NCI-H524 (cell line): ENCODE measurements around the gene COMMD1.
"Not testable (repeated sequence)": the region's sequence is repeated elsewhere in the genome, so short reads cannot be mapped to it uniquely, and the experiment has no call there.

Experiments used
- DNase-seq, 2 experiments: peaks; one replicate each; lab custom pipeline; 2025; lab: John Stamatoyannopoulos, UW

COMMD1 gene

DNA sequence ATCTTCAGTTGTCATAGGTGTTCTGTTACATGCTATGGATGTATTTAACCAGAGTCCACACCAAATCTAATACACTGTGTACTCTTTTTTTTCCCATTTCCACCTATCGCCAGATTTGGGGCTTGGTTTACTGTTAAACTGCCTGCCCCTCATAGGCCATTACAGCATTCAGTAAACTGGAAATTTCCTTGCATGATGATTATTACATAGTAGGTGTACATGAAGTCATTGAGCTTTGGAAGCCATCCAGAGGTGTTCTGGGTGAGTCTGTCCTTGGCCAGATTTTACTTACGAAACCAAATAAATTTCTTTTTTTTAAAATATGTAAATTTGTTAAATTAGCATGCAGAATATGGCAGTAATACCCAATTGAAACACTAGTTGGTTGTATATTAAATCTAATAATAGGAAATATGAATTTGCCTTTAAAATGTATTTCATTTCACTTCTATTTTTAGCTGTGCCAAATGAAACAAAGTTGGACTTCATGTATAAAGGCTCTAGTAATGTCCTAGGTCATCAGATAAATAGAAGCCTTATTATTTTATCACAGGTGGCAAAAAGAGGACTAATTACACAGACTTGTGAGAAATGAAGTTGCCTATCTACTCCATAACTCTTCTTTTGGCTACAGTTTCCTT lies 60.7 kb downstream of the COMMD1 start:
- no peak for DNase-seq

DNA sequence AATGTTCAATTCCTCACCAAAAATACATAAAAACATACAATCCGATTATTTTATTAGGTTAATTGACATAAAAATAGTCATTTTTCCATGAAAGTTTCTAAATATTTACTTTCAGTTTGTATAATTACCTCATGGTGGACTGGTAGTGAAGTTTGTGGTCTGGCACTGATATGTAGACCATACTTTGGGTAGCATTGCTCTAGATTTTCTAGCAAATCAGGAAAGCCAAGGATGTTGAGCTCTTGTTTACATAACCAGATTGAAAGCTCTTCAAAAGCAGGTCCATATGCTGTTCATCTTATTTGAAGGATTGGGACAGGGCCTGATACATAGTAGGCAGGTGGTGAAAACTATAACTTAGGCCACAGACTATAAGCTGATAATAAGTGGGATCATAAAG lies 61.8 kb downstream of the COMMD1 start:
- DNase-seq, result peak; percentile 83 to 94

DNA sequence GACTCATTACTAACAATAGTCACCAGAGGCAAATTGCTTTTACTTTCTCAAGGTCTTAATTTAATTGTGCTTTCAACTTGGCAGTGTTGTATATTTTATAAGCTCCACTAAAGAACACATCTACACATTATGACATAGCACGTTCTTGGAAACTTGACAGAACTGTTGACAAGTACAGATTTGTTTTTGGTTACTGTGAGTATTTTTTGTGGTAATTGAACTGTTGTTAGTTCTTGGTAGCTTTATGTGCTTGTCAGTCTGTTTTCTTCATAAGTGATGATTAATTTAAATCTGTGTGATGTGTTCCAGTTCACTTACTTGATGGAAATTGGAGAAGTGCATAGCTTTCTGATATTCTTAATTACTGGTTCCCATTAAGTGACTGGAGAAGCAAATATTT lies 63.9 kb downstream of the COMMD1 start:
- DNase-seq, result no peak

DNA sequence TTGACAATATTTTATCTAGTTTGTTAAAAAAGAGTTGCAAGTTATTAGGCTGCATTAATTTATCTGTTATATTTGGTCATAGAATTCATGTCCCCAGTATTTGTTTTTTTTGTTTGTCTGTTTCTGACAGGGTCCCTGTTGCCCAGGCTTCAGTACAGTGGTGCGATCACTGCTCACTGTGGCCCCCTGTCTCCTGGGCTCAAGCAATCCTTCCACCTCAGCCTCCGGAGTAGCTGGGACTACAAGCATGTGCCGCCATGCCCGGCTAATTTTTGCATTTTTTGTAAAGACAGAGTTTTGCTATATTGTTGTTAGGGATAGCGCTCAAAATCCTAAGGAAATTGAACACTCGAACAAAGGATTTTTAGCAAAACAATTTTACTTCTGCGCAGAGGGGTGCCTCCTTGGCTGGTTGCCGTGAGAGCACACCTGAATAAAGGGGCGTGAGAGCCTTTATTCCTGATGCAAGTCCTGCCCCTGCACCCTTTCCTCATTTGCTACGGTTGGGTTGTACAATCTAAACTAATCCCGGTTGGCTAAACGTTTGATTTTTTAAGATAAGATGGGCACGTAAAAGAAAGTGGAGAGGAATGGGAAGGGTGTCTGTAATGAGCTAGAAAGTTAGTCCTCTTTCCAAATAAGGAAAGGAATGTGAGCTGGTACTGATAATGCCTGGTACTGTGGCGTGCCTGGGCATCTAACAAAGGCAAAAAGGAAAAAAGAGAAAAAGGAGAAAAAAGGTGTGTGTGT lies 65.5 kb downstream of the COMMD1 start:
- no peak for DNase-seq

DNA sequence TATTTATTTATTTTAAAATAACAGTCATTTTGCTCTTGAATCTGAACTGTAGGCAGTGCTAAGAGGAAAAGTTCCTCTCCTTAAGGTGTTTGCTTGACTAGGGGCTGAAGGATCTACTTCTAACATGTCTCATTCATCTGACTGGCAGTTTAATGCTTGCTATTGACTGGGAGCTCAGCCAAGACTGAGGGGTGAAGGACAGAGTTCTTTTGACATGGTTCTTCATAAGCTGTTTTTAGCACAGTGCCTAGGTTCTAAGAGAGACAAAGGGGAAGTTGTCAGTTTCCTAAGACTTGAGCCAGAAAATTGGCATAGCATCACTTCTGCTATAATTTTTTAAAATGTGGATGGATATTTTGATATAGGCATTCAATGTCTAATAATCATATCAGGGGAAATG lies 73.0 kb downstream of the COMMD1 start:
- DNase-seq, result no peak

DNA sequence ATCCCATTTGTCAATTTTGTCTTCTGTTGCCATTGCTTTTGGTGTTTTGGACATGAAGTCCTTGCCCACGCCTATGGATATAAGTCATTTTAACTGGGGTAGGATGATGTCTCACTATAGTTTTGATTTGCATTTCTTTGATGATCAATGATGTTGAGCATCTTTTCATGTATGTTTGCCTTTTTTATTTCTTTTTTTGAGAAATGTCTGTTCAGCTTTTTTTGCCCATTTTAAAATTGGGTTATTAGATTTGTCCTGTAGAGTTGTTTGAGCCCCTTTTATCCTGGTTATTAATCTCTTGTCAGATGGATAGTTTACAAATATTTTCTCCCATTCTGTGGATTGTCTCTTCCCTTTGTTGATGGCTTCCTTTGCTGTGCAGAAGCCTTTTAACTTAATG lies 75.3 kb downstream of the COMMD1 start:
- DNase-seq, result no peak

DNA sequence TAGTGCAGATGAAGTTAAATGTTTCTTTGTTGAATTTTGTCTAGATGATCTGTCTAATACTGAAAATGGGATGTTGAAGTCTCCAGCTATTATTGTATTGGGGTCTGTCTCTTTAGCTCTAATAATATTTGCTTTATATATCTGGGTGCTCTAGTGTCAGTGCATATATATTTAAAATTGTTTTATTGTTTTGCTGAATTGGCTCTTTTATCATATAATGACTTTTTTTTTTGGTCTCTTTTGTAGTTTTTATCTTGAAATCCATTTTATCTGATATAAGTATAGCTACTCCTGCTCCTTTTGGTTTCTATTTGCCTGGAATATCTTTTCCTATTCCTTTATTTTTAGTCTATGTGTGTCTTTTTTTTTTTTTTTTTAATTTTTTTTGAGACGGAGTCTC lies 79.2 kb downstream of the COMMD1 start:
- DNase-seq, result no peak

DNA sequence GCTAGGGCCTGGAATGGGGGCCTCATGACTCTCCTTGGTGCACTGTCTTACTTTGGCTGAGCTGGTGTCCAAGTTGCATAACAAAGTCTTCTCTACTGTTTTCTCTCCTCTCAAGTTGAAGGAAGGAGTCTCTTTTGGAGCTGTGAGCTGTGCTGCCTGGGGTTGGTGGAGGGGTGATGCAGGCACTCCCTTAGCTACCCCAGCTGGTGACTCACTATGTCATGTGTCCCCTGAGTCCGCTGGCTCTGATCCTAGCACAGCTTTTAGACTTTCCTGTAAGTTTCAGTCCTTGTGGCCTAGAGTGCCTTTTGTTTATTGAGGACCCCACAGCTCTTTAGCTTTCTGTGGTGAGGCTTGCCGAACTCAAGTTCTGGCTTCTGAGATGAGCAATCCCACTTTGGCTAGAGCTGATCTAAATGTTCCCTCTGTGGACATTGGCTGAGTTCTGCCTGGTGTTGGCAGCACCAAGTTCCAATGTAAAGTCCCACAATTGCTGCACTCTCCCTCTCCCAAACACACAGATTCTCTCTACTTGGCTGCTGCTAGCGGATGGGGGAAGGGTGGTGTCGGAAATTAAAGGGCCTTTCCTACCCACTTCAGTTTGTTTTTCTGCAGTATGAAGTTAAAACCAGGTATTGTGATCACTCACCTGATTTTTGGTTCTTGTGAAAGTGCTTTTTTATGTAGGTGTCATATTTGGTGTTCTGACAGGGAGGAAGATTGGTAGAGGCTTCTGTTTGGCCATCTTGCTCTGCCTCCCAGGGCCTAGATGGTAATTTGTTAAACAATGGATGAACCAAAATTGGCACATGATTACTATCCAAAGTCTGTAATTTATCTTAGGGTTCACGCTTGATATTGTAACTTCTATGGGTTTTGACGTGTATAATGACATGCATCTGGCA lies 83.2 kb downstream of the COMMD1 start:
- no peak for DNase-seq

DNA sequence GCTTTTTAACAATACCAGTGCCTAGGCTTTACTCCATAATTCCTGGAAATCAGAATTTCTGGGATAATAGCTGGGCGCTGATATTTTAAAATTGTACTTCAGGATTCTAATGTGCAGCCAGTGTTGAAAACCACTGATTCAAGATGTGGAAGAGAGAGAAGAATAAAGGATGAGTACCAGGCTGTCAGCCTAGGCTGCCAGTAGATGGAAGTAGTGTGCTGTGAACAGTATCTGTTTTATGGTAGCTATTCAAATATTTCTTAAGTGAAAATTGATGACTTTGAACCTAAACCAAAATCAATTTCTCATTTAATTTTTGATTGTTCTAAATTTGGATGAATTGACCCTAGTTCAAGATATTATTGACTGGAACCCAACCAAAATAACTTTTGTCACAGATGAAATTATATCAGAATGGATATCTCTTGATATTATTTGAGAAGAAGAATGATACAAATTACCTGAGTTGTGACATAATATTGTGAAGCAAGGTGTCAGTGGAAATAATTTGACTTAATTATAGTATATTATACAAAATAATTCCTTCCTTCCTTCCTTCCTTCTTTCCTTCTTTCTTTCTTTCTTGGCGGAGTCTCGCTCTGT lies 88.0 kb downstream of the COMMD1 start:
- peak; percentile 0 to 52 for DNase-seq

DNA sequence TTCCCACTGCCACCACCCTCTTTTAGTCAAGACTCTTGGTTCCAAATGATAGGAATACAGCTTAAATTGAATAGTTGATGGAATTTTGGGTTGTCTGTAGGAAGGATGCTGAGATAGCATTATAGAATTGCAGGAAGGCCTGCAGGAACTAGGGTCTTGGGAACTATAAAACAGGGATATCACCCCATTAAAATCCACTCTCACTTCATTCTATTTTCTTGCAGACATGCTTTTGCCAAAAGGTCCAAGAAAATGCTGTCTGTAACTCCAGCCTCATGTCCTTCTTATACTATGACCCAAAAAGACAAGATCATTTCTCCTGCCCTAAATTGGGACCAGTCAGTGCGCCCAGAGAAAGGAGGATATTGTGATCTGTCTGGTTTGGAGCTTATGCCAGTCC lies 89.1 kb downstream of the COMMD1 start:
- DNase-seq, result no peak

DNA sequence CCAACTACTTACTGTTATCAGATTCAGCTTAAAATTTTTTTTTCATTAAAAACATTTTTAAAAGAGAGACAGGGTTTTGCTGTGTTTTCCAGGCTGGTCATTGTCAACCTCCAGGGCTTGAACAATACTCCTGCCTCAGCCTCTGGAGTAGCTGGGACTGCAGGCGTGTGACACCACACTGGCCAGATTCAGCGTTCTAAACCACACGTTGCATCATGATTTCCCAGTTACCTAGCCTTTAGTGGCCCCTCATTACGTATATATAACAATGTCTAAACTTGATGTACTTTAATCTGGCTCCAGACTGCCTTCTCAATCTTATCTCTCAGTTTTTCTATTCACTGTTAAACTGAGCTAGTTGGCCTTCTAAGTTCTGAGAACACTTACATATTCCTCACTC lies 89.6 kb downstream of the COMMD1 start:
- DNase-seq, result no peak

DNA sequence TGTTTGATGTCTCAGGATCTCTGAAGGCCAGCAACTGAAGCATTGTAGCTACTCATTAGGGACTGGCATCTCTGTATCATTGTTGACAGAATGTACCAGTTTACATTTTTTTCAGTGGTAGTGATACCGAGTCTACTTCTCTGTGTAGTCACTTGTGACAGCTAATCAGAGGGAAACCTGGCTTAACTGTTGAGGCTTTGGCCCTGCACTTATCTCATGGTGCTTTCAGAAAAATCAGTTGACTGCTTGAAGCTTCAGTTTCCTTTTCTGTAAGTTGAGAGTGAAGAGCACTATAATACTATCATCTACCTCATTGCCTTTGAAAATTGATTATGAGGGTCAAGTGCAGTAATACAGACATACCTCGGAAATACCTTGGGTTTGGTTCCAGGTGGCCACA lies 90.0 kb downstream of the COMMD1 start:
- no peak for DNase-seq

DNA sequence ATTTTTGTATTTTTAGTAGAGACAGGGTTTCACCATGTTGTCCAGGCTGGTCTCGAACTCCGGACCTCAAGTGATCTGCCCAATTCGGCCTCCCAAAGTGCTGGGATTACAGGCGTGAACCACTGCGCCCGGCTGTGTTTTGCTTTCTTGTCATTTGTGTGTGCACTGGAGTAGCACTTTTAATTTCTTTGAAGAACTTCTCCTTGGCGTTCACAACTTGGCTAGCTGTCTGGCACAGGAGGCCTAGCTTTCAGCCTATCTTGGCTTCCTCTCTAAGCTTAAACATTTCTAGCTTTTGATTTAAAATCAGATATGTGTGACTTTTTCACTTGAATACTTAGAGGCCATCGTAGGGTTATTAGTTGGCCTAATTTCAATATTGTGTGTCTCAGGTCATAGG lies 93.0 kb downstream of the COMMD1 start:
- DNase-seq, result no peak

DNA sequence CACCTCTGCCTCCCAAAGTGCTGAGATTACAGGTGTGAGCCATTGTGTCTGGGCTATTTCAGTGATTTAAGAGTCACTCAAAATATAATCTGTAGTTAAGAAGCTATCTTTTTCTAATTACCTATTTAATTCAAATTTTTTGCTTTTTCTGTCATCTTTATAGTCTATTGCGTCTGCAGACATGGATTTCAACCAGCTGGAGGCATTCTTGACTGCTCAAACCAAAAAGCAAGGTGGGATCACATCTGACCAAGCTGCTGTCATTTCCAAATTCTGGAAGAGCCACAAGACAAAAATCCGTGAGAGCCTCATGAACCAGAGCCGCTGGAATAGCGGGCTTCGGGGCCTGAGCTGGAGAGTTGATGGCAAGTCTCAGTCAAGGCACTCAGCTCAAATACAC lies 95.1 kb downstream of the COMMD1 start:
- no peak for DNase-seq

DNA sequence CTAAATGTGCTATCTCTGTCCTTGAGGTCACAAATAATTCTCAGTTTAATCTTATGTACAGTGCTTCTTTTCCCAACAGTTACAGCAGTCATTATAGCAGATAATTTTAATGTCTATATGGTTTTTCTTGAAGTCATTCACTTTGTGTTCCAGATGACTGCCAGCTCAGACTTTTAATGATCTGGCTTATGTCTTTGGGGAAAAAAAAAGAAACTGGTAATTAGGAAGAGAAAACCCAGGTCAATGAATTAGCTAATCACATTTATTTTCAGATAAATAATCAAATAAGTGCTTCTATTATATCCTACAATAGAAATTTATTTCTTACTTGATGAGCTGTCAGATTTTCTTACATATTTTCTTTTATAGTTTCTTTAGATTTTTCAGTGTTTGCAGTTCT lies 96.0 kb downstream of the COMMD1 start:
- DNase-seq, result no peak

DNA sequence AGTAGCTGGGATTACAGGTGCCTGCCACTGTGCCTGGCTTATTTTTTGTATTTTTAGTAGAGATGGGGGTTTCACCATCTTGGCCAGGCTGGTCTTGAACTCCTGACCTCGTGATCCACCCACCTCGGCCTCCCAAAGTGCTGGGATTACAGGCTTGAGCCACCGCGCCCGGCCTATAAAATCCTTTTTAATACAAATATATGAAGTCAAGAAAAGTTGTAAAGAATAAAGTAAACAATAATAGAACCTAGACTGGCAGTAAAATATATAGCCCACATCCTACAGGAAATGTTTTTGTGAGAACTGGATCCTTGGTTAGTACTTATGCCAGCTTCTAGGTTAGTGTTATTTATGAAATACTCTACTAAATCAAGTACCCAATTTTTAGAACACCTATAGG lies 99.0 kb downstream of the COMMD1 start:
- DNase-seq, result not testable (repeated sequence)

DNA sequence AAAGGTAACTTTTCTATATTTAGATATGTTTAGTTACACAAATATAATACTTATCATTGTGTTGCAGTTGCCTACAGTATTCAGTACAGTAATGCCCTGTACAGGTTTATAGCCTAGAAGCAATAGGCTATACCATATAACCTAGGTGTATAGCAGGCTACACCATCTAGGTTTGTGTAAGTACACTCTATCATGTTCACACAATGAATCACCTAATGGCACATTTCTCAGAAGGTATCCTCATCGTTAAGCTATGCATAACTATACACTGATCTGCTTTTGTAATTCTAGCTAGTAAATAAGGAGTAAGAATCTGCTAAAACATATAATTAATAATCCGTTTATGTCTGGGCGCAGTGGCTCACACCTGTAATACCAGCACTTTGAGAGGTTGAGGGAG lies 102.1 kb downstream of the COMMD1 start:
- no peak for DNase-seq

DNA sequence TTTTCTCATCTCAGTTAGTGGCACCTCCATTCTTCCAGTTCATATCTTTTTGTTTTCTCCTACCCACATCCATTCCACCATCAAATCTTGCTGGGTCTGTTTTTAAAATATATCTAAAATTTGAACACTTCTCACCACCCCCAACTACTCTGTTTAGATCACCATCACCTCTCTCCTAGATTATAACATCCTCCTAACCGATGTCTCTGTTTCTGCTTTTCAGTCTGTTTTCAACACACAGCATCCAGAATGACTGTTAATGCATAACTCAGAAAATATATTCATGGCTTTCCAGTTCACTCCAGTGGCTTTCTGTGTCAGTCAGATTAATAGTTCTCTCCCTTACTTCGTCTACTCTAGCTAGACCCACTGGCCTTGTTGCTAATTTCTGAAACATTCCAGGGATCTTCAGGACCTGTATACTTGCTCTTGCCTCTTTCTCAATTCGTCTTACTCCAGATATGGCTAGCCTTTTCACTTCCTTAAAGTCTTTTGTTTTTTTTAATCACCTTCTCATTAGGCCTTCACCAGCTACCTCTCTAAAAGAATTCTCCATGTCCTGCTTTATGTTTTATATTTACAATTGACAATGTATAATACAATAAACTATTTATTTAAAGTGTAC lies 105.3 kb downstream of the COMMD1 start:
- DNase-seq, result no peak

DNA sequence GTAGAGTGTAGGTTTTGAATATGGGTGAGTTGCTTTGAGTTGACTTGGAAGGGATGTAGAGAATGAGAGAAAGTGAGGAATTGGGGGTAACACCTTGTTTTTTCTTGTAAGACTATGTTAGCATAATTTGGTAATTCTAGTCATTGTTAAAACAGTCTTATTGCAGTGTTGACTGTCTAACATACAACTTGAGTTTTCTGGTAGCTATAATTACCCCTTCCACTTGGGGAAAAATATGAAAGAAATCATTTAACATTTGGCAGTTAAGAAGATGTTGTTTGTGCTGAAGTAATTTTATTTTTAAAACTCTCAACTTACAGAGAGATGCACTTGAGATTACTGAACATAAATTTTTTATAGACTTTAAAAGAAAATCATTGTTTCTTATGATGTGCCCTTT lies 108.2 kb downstream of the COMMD1 start:
- DNase-seq, result no peak

DNA sequence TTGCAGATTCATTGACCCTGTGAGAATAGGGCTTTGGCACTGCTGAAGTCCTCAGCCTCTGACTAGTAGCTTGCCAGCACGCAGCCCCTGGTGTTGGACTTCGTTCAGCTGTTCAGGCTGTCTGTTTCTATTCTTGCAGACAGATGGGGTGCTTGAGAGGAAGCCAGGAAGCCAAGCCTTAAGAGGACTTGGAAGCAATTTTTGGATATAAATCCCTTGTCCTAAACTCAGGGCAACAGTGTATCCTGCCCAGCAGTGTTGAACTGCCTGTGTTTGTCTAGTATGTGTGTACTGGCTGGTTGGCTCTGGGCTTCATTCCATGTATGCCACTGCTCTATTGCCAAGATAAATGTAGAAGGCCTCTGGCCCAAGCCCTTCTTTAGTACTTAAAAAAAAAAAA lies 108.6 kb downstream of the COMMD1 start:
- peak; percentile 86 to 95 for DNase-seq

DNA sequence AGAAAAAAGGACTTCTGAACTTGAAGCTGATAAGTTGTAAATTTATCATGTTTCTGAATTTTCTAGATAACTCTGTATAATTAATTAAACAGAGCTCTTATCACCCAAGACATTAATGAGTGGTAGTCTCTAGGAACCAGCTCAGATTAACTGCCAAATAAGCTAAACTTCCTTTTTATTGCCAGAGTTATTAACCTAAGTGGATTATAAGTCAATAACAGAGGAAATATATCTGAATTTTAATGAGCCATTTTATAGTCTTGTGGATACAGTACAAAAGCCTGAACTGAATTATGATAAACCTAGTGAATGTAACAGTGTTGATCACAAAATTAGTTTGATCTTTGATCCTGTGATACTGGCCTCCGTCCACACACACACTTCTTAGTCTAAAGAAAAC lies 111.5 kb downstream of the COMMD1 start:
- DNase-seq, result no peak

DNA sequence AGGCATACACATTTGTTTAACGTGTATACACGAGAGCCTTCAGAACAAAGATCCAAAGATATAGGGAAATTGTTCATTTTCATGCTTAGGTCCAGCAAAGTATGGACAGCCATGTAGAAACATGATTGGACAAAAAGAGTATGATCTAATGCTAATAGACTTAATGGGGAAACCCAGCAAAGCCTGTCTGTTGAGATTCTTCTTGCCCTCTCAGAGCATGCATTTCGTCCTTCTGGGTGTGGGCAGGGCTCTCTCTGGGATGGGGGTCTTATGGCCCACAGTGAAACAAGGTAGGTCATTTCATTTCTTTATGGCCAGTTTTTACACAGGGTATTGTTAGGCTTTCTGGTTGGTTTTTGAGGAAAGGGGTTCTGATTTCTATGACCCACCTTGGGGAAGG lies 124.4 kb downstream of the COMMD1 start:
- no peak for DNase-seq
